ENCODE results near the gene DRD5. TPM values are rescaled to one million over a fixed set of nuclear protein-coding genes. Genes with fewer than 3 reads are reported as not detected.

The DRD5 gene
- total and polyA plus RNA-seq, 9 of the 15 experiments (the other 6 are each of a cell fraction or from before 2014, with no cell fraction given) = not detected

GRCh38 chr4:9812501-9813340 is 31.3 kb downstream of the DRD5 start:
- H3K9me1 ChIP-seq (ENCODE audit: control insufficient read depth, insufficient read depth, low read length) = peaks cover 3% of the 10 kb centered on the region
- no peak overlapping the region for H3K27ac ChIP-seq (ENCODE audit: extremely low read depth, low read depth, low read length)
- FAIRE-seq (no peak), DNase-seq (ENCODE audit: extremely low read depth in 1 of 4, low spot score in 3 of 4) (no peak), ATAC-seq (no peak)
- H3K36me3 ChIP-seq (ENCODE audit: control insufficient read depth, insufficient read depth, low read length) = no peaks in the 10 kb centered on the region
- H4K20me1 ChIP-seq (replicated peaks; ENCODE audit: control insufficient read depth, insufficient read depth, low read length) = no peaks in the 10 kb centered on the region
- H3K4me3 ChIP-seq = no peak overlapping the region
- no peaks in the 10 kb centered on the region for H3K9me3 ChIP-seq (replicated peaks; ENCODE audit: control insufficient read depth, insufficient read depth, low read depth, low read length)
- no TSS peak for BruUV-seq (replicated peaks)
- no peaks in the 10 kb centered on the region for H3K4me1 ChIP-seq (replicated peaks in 1 of 2; ENCODE audit: control insufficient read depth in 2 of 2, insufficient read depth in 2 of 2, low read length in 2 of 2)
- H3K27me3 ChIP-seq (ENCODE audit: control insufficient read depth in 2 of 2, insufficient read depth in 2 of 2, low read length in 2 of 2) = 0 out of 5 replicates have a peak, but pooled peaks cover 0 to 4% of the 10 kb centered on the region in 2 experiments
- no peak overlapping the region for H3K9ac ChIP-seq (ENCODE audit: insufficient read depth in 1 of 2, low read depth in 2 of 2, low read length in 2 of 2)
- H2AFZ ChIP-seq (ENCODE audit: low read depth, low read length) = no peak overlapping the region
- 0% methylated on average over 4 of the region's 4 CpGs for WGBS (ENCODE audit: insufficient coverage, low coverage, missing lambda C conversion rate)
- H3K79me2 ChIP-seq (ENCODE audit: control insufficient read depth, insufficient read depth, low read length) = no peaks in the 10 kb centered on the region
- intact Hi-C loops (cut with micrococcal nuclease) (no loop called here), in situ Hi-C loops (cut with MboI) (no loop called here)
- CTCF ChIA-PET (ENCODE audit: low intra/inter-chr PET ratio) = no interaction called here
- H3K4me2 ChIP-seq (ENCODE audit: insufficient read depth, low read length) = no peak overlapping the region
- POLR2A ChIA-PET = no interaction called here
- TF ChIP-seq SMAD1 (IDR thresholded peaks at IDR 0.05; ENCODE audit: low read depth, low read length, partially characterized antibody) (no peak), TAF15 (IDR thresholded peaks at IDR 0.05; ENCODE audit: low read depth, low read length) (no peak), CHD1 (IDR thresholded peaks at IDR 0.05; ENCODE audit: low read length) (no peak), NCOR1 (IDR thresholded peaks at IDR 0.05) (no peak), MTF1 (CRISPR knock-in tag; IDR thresholded peaks at IDR 0.05; ENCODE audit: borderline replicate concordance) (no peak), GABPB1 (CRISPR knock-in tag; IDR thresholded peaks at IDR 0.05) (no peak), TFAM (CRISPR knock-in tag; conservative IDR thresholded peaks at IDR 0.05) (no peak), CCAR2 (IDR thresholded peaks at IDR 0.05; ENCODE audit: low read depth, low read length) (no peak), ATF7 (IDR thresholded peaks at IDR 0.05) (no peak), SREBF1 (IDR thresholded peaks at IDR 0.05; ENCODE audit: borderline replicate concordance, low read depth, low read length) (no peak), BRCA1 (IDR thresholded peaks at IDR 0.05) (no peak), BRCA1 (CRISPR knock-in tag; IDR thresholded peaks at IDR 0.05) (no peak), ZNF224 (CRISPR knock-in tag; IDR thresholded peaks at IDR 0.05) (no peak), ZNF644 (tag; IDR thresholded peaks at IDR 0.05; ENCODE audit: low read depth) (no peak), CBX1 (IDR thresholded peaks at IDR 0.05; ENCODE audit: low read depth) (no peak), HNRNPLL (IDR thresholded peaks at IDR 0.05; ENCODE audit: low read depth, low read length, poor library complexity, severe bottlenecking) (no peak), TAF7 (tag; IDR thresholded peaks at IDR 0.05) (no peak), ZNF165 (CRISPR knock-in tag; IDR thresholded peaks at IDR 0.05; ENCODE audit: borderline replicate concordance) (no peak), KLF13 (tag; IDR thresholded peaks at IDR 0.05; ENCODE audit: borderline replicate concordance, low read depth) (no peak)
- TF ChIP-seq, protein P1, sequence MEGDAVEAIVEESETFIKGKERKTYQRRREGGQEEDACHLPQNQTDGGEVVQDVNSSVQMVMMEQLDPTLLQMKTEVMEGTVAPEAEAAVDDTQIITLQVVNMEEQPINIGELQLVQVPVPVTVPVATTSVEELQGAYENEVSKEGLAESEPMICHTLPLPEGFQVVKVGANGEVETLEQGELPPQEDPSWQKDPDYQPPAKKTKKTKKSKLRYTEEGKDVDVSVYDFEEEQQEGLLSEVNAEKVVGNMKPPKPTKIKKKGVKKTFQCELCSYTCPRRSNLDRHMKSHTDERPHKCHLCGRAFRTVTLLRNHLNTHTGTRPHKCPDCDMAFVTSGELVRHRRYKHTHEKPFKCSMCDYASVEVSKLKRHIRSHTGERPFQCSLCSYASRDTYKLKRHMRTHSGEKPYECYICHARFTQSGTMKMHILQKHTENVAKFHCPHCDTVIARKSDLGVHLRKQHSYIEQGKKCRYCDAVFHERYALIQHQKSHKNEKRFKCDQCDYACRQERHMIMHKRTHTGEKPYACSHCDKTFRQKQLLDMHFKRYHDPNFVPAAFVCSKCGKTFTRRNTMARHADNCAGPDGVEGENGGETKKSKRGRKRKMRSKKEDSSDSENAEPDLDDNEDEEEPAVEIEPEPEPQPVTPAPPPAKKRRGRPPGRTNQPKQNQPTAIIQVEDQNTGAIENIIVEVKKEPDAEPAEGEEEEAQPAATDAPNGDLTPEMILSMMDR (IDR thresholded peaks at IDR 0.05 in 2 of 3, conservative IDR thresholded peaks at IDR 0.05 in 1 of 3; ENCODE audit: insufficient read depth in 2 of 3, low read depth in 1 of 3, low read length in 3 of 3) = no peak
